HG02571 (cell line): Measurements from ENCODE around the gene ELAVL4.
"Not testable (repeated sequence)": the region's sequence is repeated elsewhere in the genome, so short reads cannot be mapped to it uniquely, and the experiment has no call there.

ENCODE experiments used
- ATAC-seq: cut with Tn5 transposase; IDR thresholded peaks from one replicate; pipeline ENCODE4 v1.9.1; 2021; ENCODE audit warnings: mild to moderate bottlenecking, moderate library complexity; ENCODE audit not compliant: unreplicated experiment

Gene ELAVL4

GRCh38 chr1:50123071-50123470 lies 14.4 kb downstream of the ELAVL4 start:
- no peak for ATAC-seq

DNA sequence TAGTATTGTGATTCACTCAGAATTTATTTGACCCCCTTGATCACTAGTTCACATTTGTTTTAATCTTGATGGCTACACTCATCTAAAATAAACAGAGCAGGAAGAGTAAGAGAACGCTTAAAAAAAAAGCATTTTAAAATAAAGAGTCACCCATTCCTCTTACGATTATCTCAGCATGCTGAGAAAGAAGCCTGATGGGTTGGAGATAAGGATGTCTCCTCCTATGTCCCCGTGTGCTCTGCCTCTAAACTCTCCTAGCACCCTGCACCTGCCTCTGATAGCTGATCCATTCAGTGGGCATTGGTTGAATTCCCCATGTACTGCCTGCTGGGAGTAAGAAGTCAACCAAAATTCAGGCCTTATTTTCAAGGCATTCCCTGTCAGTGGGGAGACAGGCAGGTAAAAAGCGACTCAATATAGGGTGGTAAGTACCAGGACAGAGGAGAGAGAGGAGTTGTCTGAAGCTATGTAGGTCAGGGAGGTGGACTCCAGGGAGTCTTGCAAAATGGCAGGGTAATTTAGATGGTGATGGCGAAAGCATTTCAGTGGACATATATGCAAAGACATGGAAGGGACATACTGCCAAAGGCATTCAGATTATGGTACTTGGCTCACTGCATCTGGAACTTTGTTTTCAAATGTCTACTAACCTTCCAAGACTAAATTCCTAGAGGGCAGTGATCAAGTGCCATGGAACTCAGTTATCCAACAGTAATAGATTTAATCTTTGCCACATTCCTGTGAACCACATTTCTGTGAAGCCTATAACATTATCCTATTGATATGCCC lies 18.4 kb downstream of the ELAVL4 start:
- ATAC-seq: no peak

GRCh38 chr1:50129201-50129600 lies 20.5 kb downstream of the ELAVL4 start:
- no peak for ATAC-seq

GRCh38 chr1:50132347-50132894 lies 23.7 kb downstream of the ELAVL4 start:
- ATAC-seq: no peak

DNA sequence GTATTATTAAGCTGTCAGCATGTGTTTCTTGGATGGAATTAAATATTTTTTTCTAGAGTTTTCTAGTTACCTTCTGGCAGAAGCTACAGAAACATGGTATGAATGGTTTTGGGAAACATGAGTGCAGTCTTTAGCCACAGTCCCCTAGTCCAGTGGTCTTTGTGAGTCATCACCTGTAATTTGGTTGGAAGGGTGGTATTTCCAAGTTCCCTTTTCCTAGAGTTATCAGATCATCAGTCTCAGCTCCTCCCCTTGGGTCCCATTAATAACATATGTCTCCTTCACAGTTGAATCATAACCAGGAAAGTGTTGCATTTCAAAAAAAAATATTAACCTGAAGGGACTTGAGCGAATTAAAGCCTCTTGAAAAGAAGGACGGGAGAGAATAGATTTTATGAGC lies 27.0 kb downstream of the ELAVL4 start:
- no peak for ATAC-seq

GRCh38 chr1:50139339-50140181 lies 30.8 kb downstream of the ELAVL4 start:
- ATAC-seq: no peak

GRCh38 chr1:50140182-50140447 lies 31.4 kb downstream of the ELAVL4 start:
- no peak for ATAC-seq

DNA sequence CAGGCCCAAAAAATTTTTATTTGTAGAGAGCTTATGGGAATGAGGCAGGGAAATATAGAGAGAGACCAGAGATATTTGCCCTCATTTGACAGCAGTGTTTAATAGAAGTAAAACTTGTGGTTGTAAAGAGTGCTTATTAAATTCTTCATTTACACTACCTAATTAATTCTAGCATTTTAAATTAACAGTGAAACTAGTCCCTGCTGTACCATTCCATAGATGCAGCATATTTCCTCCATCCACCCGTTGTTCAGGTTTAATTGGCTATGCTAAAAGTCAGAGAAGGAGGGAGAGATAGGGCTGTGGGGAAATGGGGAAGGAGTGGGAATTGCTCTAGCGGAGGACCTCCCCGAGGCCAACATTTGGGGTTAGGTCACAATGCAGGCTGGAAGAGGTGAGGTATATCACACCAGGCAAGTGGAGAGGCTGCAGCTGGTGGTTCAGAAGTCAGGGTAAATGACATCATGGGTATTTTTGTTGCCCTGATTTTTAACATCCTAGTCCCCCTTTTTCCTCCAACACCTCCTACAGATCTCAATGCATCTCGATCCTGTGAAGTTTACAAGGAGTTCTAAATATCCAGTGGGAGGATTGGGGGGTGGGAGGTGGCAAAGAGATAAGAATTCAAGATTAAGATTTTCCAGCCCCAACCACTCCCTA lies 38.6 kb downstream of the ELAVL4 start:
- no peak for ATAC-seq

- no peak for ATAC-seq
Measured at GRCh38 chr1:50148142-50148923, 39.6 kb downstream of the ELAVL4 start.

DNA sequence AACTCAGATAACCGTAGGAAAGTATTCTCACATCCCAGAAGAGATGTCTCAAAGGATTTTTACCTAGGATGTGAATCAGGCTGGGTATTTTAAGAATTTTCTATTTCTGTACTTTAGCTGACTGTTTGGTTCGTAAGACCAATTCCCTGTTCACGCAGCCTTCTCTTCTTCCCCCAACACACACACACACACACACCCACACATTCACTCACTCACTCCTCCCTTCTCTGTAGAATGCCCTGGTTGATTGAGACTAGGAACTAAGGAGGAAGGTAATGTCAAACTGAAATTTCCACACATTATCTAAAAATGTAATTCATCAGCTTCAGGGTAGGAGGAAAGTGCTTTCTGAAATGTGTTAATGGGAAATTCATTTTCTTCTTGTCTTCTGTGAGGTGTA lies 43.5 kb downstream of the ELAVL4 start:
- ATAC-seq: no peak

DNA sequence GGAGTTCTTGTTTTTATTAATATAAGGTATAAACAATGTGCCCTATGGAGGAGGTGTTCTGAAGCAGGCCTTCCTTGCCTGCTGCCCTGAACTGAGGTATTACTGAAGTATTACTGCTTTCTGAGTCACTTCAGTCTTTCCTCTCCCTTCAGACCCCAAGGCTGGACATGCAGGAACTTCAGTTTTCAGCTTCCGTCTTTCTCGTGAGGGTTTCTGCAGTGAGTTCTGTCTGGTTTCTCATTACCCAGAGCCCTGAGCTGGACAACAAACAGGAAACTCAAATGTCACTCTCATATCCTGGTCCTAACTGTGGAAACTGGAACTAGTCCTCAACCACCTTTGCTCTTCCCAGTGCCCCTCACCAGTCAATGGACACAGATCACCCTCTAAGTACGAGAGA lies 46.8 kb downstream of the ELAVL4 start:
- no peak for ATAC-seq

GRCh38 chr1:50156241-50157010 lies 47.7 kb downstream of the ELAVL4 start:
- ATAC-seq: no peak

GRCh38 chr1:50157306-50157941 lies 48.7 kb downstream of the ELAVL4 start:
- ATAC-seq: no peak

DNA sequence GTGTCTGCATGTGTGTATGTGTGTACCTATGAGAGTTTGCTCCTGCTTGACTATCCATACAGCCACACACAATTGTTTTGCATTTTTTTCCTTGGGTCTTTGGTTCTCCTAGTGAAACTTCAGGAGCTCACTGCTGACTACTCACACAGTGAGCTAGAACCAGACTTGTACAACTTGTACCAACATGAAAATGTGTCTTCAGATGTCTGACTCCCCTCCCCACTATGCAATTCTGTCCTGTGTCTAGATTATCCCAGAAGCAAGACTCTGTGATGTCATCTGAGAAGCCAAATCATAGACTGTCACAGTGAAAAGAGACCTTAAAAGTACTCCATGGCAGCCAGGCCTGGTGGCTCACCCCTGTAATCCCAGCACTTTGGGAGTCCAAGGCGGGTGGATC lies 49.7 kb downstream of the ELAVL4 start:
- no peak for ATAC-seq

DNA sequence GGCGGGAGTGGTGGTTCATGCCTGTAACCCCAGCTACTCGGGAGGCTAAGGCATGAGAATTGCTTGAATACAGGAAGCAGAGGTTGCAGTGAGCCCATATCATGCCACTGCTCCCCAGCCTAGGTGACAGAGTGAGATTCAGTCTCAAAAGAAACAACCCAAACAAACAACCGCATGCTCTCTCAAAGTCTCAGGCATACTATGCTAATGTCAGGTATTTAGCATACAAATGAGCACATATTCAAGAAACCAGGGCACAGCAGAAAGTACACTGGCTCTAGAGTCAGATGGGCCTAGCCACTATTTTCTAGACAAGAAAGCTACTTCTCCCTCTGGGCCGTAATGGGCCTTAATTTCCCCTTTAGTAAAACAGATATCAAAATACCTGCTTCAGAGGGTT lies 55.0 kb downstream of the ELAVL4 start:
- no peak for ATAC-seq

DNA sequence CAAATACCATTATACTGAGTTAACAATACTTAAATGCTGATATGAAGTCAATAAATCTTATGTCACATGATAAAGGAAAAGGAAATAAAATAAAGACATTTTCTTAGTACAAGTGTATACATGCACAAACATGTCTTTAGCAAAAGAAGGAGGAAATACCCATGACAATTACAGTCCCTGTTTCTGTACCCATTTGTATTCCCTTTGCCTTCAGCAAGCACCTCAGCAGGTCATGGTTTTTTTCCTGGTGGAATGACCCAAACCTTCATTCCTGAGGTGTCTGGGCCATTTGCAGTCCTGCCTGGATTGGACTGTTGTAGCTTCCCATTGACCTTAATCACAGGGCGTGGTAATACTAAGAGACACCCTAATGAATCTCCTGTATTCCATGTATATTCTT lies 57.6 kb downstream of the ELAVL4 start:
- not testable (repeated sequence) for ATAC-seq

DNA sequence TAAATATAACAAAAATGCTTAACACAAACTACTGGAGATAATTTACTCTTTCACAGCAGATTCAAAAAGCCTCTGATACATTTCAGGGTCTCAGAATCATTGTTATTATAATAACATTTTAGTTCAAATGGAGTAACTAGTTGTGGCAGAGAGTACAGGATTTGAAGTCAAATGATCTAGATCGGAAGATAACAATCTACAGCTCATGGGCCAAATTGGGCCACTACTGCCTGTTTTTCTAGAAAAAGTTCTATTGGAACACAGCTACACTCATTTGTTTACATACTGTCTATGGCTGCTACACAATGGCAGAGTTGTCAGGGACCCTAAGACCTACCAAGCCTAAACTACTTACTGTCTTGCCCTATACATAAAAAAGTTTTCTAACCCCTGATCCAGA lies 63.6 kb downstream of the ELAVL4 start:
- no peak for ATAC-seq

DNA sequence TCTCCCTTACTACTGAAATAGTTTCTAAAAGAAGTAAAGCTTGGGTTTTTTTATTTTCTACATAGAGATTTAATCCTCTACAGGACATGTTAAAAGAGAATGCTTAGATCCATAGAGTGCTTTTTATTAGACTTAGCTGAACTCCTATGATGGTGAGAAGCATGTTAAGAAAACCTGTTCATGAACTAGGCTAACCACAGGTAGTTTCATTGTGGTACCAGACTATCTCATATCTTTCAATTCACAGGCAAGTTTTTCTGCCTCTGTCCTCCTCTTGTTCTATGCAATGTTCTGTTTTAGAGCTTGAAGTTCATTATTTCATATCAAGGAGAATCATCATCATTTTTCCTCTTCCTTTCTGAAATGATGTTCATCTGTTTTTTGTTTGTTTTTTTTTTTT lies 65.4 kb downstream of the ELAVL4 start:
- ATAC-seq: no peak

DNA sequence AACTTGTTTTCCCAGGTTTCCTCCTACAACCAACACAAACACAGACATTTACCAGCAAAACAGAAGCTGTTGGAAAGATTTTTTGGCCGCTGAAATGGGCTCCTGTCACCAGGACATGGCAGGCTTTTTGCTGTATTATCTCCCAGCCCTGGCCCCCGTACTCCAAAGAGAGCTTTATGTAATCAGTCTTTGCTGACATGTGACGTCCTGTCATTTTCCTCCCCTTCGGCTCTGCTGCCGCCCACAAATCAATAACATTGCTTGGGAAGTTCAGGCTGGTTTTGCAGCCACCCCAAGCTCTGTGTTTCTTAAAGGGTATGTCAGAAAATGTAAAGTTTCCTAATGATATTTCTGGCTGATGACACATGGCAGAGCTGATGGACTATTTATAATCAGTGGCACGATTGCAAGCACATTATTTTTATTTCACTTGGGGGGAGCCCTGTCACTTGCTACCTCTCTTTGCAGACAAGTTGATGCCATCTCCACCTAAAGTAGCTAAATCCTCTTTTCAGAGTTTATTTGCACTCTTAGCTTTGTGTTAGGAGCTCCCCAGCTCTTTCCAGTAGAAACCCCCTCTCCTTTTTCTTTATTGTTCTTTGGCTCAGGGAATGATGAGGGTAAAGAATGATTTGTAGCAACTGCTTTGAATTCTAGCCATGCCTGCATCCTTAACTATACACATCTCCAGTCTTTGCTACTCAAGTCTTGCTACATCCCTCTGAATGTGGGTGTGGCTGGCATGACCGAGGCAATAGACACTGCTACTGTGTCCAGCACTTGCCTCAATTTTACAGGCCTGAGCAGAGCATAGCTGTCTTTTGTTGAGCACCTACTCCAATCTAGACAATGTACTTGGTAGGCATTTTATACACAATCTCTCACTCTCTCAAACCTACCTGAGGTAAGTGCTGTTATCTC lies 67.3 kb downstream of the ELAVL4 start:
- no peak for ATAC-seq
